ENCODE results near the gene GPR137B.
"Not testable (repeated sequence)": the region's sequence is repeated elsewhere in the genome, so short reads cannot be mapped to it uniquely, and the experiment has no call there.

The GPR137B gene

GRCh38 chr1:236142253-236143103, at the start of gene GPR137B:
TSS of gene GPR137B (plus strand) at chr1:236142539. CDS start at chr1:236142623, 84 bp downstream.
- DNase-seq: peak; percentile 67

GRCh38 chr1:236092899-236093298, 49.4 kb upstream of the GPR137B start:
- DNase-seq: no peak

GRCh38 chr1:236095705-236096520, 46.4 kb upstream of the GPR137B start:
- no peak for DNase-seq

- DNase-seq: not testable (repeated sequence)
Observed at GRCh38 chr1:236096660-236097482, 45.5 kb upstream of the GPR137B start.

GRCh38 chr1:236098267-236098666, 44.1 kb upstream of the GPR137B start:
- no peak for DNase-seq

GRCh38 chr1:236099355-236099974, 42.9 kb upstream of the GPR137B start:
- DNase-seq: peak; percentile 71

GRCh38 chr1:236100799-236101198, 41.5 kb upstream of the GPR137B start:
- no peak for DNase-seq

GRCh38 chr1:236101233-236102200, 40.8 kb upstream of the GPR137B start:
- no peak for DNase-seq

- no peak for DNase-seq
Observed at GRCh38 chr1:236102611-236103010, 39.7 kb upstream of the GPR137B start.

GRCh38 chr1:236103059-236103458, 39.3 kb upstream of the GPR137B start:
- no peak for DNase-seq

- DNase-seq: peak; percentile 68
Observed at GRCh38 chr1:236103646-236104218, 38.6 kb upstream of the GPR137B start.

GRCh38 chr1:236107121-236107907, 35.0 kb upstream of the GPR137B start:
- no peak for DNase-seq

GRCh38 chr1:236108027-236108648, 34.2 kb upstream of the GPR137B start:
- no peak for DNase-seq

GRCh38 chr1:236110137-236110536, 32.2 kb upstream of the GPR137B start:
- no peak for DNase-seq

GRCh38 chr1:236111527-236112331, 30.6 kb upstream of the GPR137B start:
- DNase-seq: no peak

GRCh38 chr1:236112332-236112627, 30.1 kb upstream of the GPR137B start:
- no peak for DNase-seq

- DNase-seq: no peak
Observed at GRCh38 chr1:236113324-236114032, 28.9 kb upstream of the GPR137B start.

GRCh38 chr1:236114076-236114747, 28.1 kb upstream of the GPR137B start:
- no peak for DNase-seq
